Mesendoderm (in vitro differentiated cells): ENCODE measurements around the gene PIK3R3.
A peak's percentile ranks its signal among the peaks of the same experiment; 100 is the strongest.

Experiments used
- DNase-seq: peaks from one replicate; pipeline ENCODE4 v3.0.0; 2013
- H2AK5ac ChIP-seq: 2 replicates; pipeline ENCODE4 v1.6.1; 2013; ENCODE audit warnings: low read length, inconsistent platforms
- H2BK120ac ChIP-seq: 2 replicates; pipeline ENCODE4 v1.6.1; 2013; ENCODE audit warnings: low read depth, mild to moderate bottlenecking, low read length, moderate library complexity, mixed read lengths
- H2BK15ac ChIP-seq: replicated peaks from 2 replicates; pipeline ENCODE4 v1.6.1; 2013; ENCODE audit warnings: low read depth, mild to moderate bottlenecking, moderate library complexity
- H2BK5ac ChIP-seq: 2 replicates; pipeline ENCODE4 v1.6.1; 2013; ENCODE audit warnings: low read length, inconsistent platforms
- H3K18ac ChIP-seq: 2 replicates; pipeline ENCODE4 v1.6.1; 2013; ENCODE audit warnings: mild to moderate bottlenecking, low read length, mixed read lengths
- H3K23ac ChIP-seq: one replicate; pipeline ENCODE4 v1.6.1; 2013; ENCODE audit warnings: low read length
- H3K27ac ChIP-seq: 2 replicates; pipeline ENCODE4 v1.5.1; 2013; ENCODE audit warnings: low read depth, mild to moderate bottlenecking, inconsistent platforms, low read length, moderate library complexity
- H3K27me3 ChIP-seq: 2 replicates; pipeline ENCODE4 v1.6.1; 2013; ENCODE audit warnings: low read length, control low read depth, mild to moderate bottlenecking, inconsistent platforms; ENCODE audit not compliant: insufficient read depth, poor library complexity
- H3K36me3 ChIP-seq: 2 replicates; pipeline ENCODE4 v1.6.1; 2013; ENCODE audit warnings: low read length, inconsistent platforms; ENCODE audit not compliant: control insufficient read depth, insufficient read depth
- H3K4ac ChIP-seq: one replicate; pipeline ENCODE4 v1.6.1; 2013; ENCODE audit warnings: low read depth, mild to moderate bottlenecking, low read length, moderate library complexity
- H3K4me1 ChIP-seq: 2 replicates; pipeline ENCODE4 v1.6.1; 2013; ENCODE audit warnings: low read depth, low read length, inconsistent platforms; ENCODE audit not compliant: control insufficient read depth
- H3K4me2 ChIP-seq: 2 replicates; pipeline ENCODE4 v1.6.1; 2013; ENCODE audit warnings: low read length
- H3K4me3 ChIP-seq: 2 replicates; pipeline ENCODE4 v1.5.1; 2013; ENCODE audit warnings: mild to moderate bottlenecking, low read length
- H3K56ac ChIP-seq: one replicate; pipeline ENCODE4 v1.6.1; 2013; ENCODE audit warnings: low read length
- H3K79me1 ChIP-seq: 2 replicates; pipeline ENCODE4 v1.6.1; 2013; ENCODE audit warnings: low read length, inconsistent platforms
- H3K79me2 ChIP-seq: 2 replicates; pipeline ENCODE4 v1.6.1; 2013; ENCODE audit warnings: mild to moderate bottlenecking, low read length; ENCODE audit not compliant: control insufficient read depth, insufficient read depth
- H3K9ac ChIP-seq: 2 replicates; pipeline ENCODE4 v1.6.1; 2013; ENCODE audit warnings: low read length, inconsistent platforms
- H4K5ac ChIP-seq: one replicate; pipeline ENCODE4 v1.6.1; 2013; ENCODE audit warnings: low read length
- H4K8ac ChIP-seq: one replicate; pipeline ENCODE4 v1.6.1; 2013; ENCODE audit warnings: low read depth, mild to moderate bottlenecking, control low read depth, low read length, moderate library complexity
- WGBS: extraction: QIAGEN DNeasy Blood & Tissue Kit; methylation state at CpG from one replicate; pipeline ENCODE4 v1.1.7; 2013; ENCODE audit warnings: low lambda C conversion rate, missing lambda C conversion rate; ENCODE audit not compliant: insufficient coverage; ENCODE audit errors: extremely low coverage; 5-methylcytosine and 5-hydroxymethylcytosine counted together

The PIK3R3 gene

GRCh38 chr1:46171351-46171750, 38.9 kb upstream of the PIK3R3 start:
- Histone ChIP-seq H3K4me1 (peaks cover 18% of the 10 kb centered on the region), H4K5ac (no peak overlapping the region), H3K9ac (no peak overlapping the region), H3K18ac (peak overlapping the region; percentile 12), H3K56ac (no peak overlapping the region), H3K4me3 (no peak overlapping the region), H3K4me2 (no peak overlapping the region), H2AK5ac (no peak overlapping the region), H3K27ac (no peak overlapping the region), H3K23ac (no peak overlapping the region), H3K27me3 (no peaks in the 10 kb centered on the region), H4K8ac (no peak overlapping the region), H3K36me3 (no peaks in the 10 kb centered on the region), H3K4ac (no peak overlapping the region), H2BK5ac (no peak overlapping the region), H3K79me1 (no peaks in the 10 kb centered on the region), H2BK120ac (no peak overlapping the region), H3K79me2 (no peaks in the 10 kb centered on the region), H2BK15ac (no peak overlapping the region)
- WGBS = no CpG with 5 or more reads among the region's 8 CpGs
- DNase-seq = no peak

- no peak overlapping the region for H2BK120ac ChIP-seq
- no peak overlapping the region for H3K4ac ChIP-seq
- no peaks in the 10 kb centered on the region for H3K27me3 ChIP-seq
- H3K56ac ChIP-seq = no peak overlapping the region
- H2BK5ac ChIP-seq = no peak overlapping the region
- H3K23ac ChIP-seq = no peak overlapping the region
- H3K9ac ChIP-seq = no peak overlapping the region
- no CpG with 5 or more reads among the region's 3 CpGs for WGBS
- no peak overlapping the region for H2BK15ac ChIP-seq
- H3K79me2 ChIP-seq = no peaks in the 10 kb centered on the region
- DNase-seq = no peak
- no peak overlapping the region for H3K4me2 ChIP-seq
- peaks cover 12% of the 10 kb centered on the region for H3K4me1 ChIP-seq
- H3K79me1 ChIP-seq = no peaks in the 10 kb centered on the region
- H3K27ac ChIP-seq = no peak overlapping the region
- H3K4me3 ChIP-seq = no peak overlapping the region
- H2AK5ac ChIP-seq = no peak overlapping the region
- H3K18ac ChIP-seq = no peak overlapping the region
- no peak overlapping the region for H4K5ac ChIP-seq
- H3K36me3 ChIP-seq = no peaks in the 10 kb centered on the region
- no peak overlapping the region for H4K8ac ChIP-seq
Observed at GRCh38 chr1:46169811-46170454, 37.5 kb upstream of the PIK3R3 start.

GRCh38 chr1:46168477-46168876, 36.0 kb upstream of the PIK3R3 start:
- H3K4ac ChIP-seq = no peak overlapping the region
- no peak overlapping the region for H3K4me3 ChIP-seq
- H3K9ac ChIP-seq = no peak overlapping the region
- no peak overlapping the region for H3K27ac ChIP-seq
- no peak overlapping the region for H3K56ac ChIP-seq
- peaks cover 5% of the 10 kb centered on the region for H3K4me1 ChIP-seq
- no peak overlapping the region for H4K5ac ChIP-seq
- H4K8ac ChIP-seq = no peak overlapping the region
- no peaks in the 10 kb centered on the region for H3K36me3 ChIP-seq
- no peak overlapping the region for H3K23ac ChIP-seq
- no peaks in the 10 kb centered on the region for H3K79me1 ChIP-seq
- no peak overlapping the region for H3K18ac ChIP-seq
- H2AK5ac ChIP-seq = no peak overlapping the region
- no peak overlapping the region for H2BK120ac ChIP-seq
- no peak overlapping the region for H3K4me2 ChIP-seq
- H3K27me3 ChIP-seq = no peaks in the 10 kb centered on the region
- no CpG with 5 or more reads among the region's 1 CpG for WGBS
- no peak overlapping the region for H2BK15ac ChIP-seq
- no peak for DNase-seq
- H2BK5ac ChIP-seq = no peak overlapping the region
- H3K79me2 ChIP-seq = no peaks in the 10 kb centered on the region

- Histone ChIP-seq H3K4me3 (no peak overlapping the region), H4K8ac (no peak overlapping the region), H2BK15ac (no peak overlapping the region), H3K18ac (no peak overlapping the region), H3K79me2 (no peaks in the 10 kb centered on the region), H2BK5ac (no peak overlapping the region), H3K4me1 (peaks cover 5% of the 10 kb centered on the region), H3K4ac (no peak overlapping the region), H3K79me1 (no peaks in the 10 kb centered on the region), H2AK5ac (no peak overlapping the region), H3K27ac (no peak overlapping the region), H2BK120ac (no peak overlapping the region), H3K56ac (peak overlapping the region; percentile 85), H3K9ac (peak overlapping the region; percentile 45), H3K36me3 (no peaks in the 10 kb centered on the region), H3K23ac (no peak overlapping the region), H3K27me3 (no peaks in the 10 kb centered on the region), H3K4me2 (peak overlapping the region; percentile 70), H4K5ac (no peak overlapping the region)
- no CpG with 5 or more reads among the region's 47 CpGs for WGBS
- no peak for DNase-seq
Observed at GRCh38 chr1:46166521-46167462, 34.4 kb upstream of the PIK3R3 start.

GRCh38 chr1:46160212-46160611, 27.8 kb upstream of the PIK3R3 start:
- Histone ChIP-seq H3K27me3 (no peaks in the 10 kb centered on the region), H2AK5ac (no peak overlapping the region), H3K56ac (no peak overlapping the region), H3K4me2 (no peak overlapping the region), H3K9ac (no peak overlapping the region), H2BK15ac (no peak overlapping the region), H3K36me3 (no peaks in the 10 kb centered on the region), H3K18ac (no peak overlapping the region), H4K5ac (no peak overlapping the region), H3K23ac (no peak overlapping the region), H3K79me2 (no peaks in the 10 kb centered on the region), H4K8ac (no peak overlapping the region), H2BK120ac (no peak overlapping the region), H3K27ac (no peak overlapping the region), H3K79me1 (no peaks in the 10 kb centered on the region), H3K4ac (no peak overlapping the region), H2BK5ac (no peak overlapping the region), H3K4me1 (peaks cover 8% of the 10 kb centered on the region), H3K4me3 (no peak overlapping the region)
- no peak for DNase-seq
- WGBS = no CpG with 5 or more reads among the region's 1 CpG
